ENCODE measurements around the gene TYROBP.
"Not testable (repeated sequence)": the region's sequence is repeated elsewhere in the genome, so short reads cannot be mapped to it uniquely, and the experiment has no call there.

Gene TYROBP

DNA sequence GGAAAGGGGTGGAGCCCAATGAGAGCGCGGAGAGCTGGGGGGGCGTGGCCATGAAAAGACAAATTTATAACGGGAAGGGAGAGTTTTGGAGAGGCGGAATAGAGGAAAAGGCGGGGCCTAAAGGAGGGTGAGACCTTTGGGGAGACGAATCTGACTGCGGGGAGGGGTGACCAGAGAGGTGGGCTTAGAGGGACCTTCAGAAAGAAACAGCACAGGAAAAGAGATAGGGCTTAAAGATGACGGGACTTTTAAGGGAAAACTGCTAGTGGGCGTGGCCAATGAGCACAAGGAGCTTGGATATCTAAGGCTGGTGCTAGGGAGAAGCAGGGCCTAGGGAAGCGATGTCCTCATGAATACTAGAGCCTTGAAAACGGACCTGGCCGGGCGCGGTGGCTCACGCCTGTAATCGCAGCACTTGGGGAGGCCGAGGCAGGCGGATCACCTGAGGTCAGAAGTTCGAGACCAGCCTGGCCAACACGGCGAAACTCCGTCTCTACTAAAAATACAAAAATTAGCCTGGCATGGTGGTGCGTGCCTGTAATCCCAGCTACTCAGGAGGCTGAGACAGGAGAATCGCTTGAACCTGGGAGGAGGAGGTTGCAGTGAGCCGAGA is 37.9 kb downstream of the TYROBP start:
- DNase-seq (ENCODE audit: low read depth) = not testable (repeated sequence)

GRCh38 chr19:35869327-35870123 is 38.6 kb downstream of the TYROBP start:
- no peak for DNase-seq (ENCODE audit: low read depth)

GRCh38 chr19:35868823-35869326 is 39.2 kb downstream of the TYROBP start:
- no peak for DNase-seq (ENCODE audit: low read depth)

GRCh38 chr19:35868172-35868822 is 39.8 kb downstream of the TYROBP start, which contains the start of gene APLP1:
APLP1 (plus strand) TSS chr19:35868574; CDS start chr19:35868637, 63 bp downstream.
- no peak for DNase-seq (ENCODE audit: low read depth)

GRCh38 chr19:35863018-35863417 is 45.1 kb downstream of the TYROBP start:
- DNase-seq (ENCODE audit: low read depth) = no peak

GRCh38 chr19:35862528-35862927 is 45.6 kb downstream of the TYROBP start:
- no peak for DNase-seq (ENCODE audit: low read depth)

DNA sequence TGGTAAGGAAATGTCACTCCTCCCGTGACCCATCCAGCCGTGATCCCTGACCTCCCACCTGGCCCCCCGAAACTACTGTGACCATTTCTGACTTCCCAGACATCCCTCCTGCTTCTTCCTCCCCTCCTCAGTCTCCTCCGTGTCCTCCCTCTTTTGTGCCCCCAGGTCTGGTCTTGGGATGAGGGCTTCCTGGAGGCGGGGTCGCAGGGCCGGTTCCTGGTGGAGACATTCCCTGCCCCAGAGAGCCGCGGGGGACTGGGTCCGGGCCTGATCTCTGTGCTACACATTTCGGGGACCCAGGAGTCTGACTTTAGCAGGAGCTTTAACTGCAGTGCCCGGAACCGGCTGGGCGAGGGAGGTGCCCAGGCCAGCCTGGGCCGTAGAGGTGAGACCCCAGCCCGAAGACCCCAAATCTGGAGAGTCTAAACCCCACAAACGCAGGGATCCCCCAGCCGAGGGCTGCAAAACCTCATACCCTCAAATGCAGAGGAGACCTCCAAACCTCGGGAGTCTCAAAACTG is 46.4 kb downstream of the TYROBP start:
- no peak for DNase-seq (ENCODE audit: low read depth)

- no peak for DNase-seq (ENCODE audit: low read depth)
Measured at GRCh38 chr19:35860818-35861639, 47.1 kb downstream of the TYROBP start.

DNA sequence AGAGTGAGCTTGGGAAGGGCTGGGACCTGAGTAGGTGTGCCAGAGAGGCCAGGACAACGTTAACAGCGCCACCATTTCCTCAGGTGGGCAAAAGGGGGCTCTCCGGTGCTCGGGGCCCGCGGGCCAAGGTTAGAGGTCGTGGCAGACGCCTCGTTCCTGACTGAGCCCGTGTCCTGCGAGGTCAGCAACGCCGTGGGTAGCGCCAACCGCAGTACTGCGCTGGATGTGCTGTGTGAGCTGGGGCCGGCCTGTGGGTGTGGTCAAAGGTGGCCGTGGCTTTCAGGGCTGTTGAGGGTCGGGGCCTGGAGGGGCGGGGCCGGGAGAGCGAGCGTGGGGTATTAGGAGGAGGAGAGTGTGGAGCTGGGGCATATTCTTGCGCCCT is 47.7 kb downstream of the TYROBP start:
- no peak for DNase-seq (ENCODE audit: low read depth)

- DNase-seq (ENCODE audit: low read depth) = no peak
Measured at GRCh38 chr19:35859414-35859813, 48.7 kb downstream of the TYROBP start.

GRCh38 chr19:35858311-35858710 is 49.8 kb downstream of the TYROBP start:
- DNase-seq (ENCODE audit: low read depth) = no peak

GRCh38 chr19:35856546-35857149 is 51.4 kb downstream of the TYROBP start, which contains the start of gene KIRREL2:
KIRREL2 (plus strand) TSS chr19:35856911; CDS start chr19:35857120, 209 bp downstream.
- no peak for DNase-seq (ENCODE audit: low read depth)
